Activated T-cell treated with anti-CD3 and anti-CD28 coated beads, Interleukin-2, amount 50 U/mL, for 48 hours (primary cell): ENCODE results near the gene SHISAL1.

Source experiments
- DNase-seq, 2 experiments: peaks; one replicate each; pipeline ENCODE4 v3.0.0-alpha.2; 2020

SHISAL1 gene

DNA sequence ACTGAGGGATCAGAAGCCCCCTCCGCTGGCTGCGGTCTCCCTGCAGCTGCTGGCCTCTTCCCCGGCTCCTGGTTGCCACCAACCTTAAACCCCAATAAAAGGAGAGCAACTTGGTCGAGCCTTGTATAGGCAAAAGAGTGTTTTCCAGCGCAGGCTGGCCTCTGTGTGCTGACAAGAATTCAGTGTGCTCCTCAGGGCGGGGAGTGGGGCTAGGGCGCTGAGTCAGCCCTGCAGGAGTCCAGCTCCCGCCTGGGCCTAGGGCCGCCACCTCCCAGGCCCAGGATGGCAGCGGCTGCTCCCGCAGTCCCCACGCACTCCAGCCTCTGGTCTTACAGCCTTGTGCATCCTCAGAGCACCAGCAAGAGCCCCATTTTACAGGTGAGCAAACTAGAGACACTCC lies at the start of gene SHISAL1:
SHISAL1 (minus strand) TSS at position 186 of the 400 bp plus-strand sequence. CDS start 12,006 bp downstream, outside the sequence.
- no peak for DNase-seq

DNA sequence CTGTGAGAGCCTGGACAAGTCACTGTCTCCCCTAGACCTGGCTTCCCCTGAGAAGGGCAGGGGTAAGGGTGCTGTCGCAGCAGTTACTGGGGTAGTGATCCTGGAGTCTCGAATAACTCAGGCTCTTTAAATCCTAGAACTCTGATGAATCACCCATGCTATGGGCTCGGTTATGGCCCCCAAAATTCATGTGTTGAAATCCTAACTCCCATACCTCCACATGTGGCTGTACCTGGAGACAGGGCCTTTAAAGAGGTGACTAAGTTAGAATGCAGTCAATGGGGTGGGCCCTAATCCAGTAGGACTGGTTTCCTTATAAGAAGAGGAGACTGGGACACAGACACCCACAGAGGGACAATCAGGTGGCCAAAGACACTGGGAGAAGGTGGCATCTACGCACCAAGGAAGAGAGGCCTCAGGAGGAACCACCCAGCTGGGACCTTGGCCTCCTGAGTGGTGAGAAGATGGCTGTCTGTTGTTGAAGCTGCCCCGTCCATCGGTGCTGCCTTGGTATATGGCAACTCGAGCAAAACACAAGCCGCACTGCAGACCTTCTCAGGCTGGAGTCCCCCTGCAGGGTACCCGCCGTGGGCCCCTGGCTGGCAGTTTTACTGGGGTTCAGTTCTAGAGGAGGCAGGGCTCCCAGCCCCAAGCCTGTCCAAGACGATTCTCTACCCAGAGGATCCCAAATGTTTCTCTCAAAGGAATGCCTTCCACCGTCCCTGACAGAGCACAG lies 48.8 kb upstream of the SHISAL1 start:
- no peak for DNase-seq

GRCh38 chr22:44360668-44361381 lies 48.1 kb upstream of the SHISAL1 start:
- no peak for DNase-seq

DNA sequence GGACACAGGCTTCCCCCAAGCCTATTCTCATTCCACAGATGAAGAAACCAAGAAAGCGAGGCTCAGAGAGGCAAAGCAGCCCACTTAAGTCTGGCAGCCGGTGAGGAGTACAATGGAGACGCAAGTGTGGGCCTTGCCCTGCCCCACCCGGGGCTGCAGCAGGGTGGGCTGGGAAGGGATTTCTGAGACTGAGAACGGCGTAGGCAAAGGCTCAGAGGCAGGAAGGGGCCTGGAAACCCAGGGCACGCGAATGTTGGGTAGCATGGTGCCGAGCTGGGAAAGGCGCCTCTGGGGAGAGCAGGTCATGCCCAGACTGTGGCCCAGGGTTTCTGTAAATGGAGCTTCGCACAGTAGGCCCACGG lies 47.5 kb upstream of the SHISAL1 start:
- no peak for DNase-seq

GRCh38 chr22:44359496-44360110 lies 46.9 kb upstream of the SHISAL1 start:
- DNase-seq = no peak

- DNase-seq = no peak
These were observed 46.1 kb upstream of the SHISAL1 start for GRCh38 chr22:44358709-44359440.

- no peak for DNase-seq
These were observed 45.3 kb upstream of the SHISAL1 start for GRCh38 chr22:44357966-44358465.

DNA sequence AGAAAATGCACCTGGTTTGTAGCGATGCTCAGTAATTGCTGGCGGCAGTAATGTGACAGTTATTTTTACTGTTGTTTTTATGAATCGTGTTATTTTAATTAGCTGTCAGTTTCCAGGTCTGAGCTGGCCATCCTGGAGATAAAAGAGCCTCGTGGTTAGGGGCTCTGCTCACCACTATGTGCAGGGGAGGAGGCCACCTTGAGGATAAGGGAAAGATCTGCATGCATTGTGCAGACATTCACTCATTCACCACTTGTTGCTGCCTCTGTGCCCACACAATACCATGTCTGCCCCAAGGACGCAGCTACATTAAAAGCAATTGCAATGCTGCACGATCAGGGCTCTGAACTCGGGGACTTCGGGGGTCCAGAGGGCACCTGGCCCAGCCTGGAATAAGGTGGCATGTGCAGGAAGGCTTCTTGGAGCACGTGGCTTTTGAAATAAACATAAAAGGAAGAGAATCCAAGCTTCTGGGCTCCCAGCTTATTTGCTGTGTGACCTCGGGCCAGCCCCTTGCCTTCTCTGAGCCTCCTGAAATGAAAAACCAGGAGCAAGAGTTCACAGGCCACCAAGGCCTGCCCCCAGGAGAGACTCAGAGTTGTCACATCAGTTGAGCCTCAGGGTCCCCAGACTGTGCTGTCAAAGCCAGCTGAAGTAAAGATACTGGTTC lies 44.7 kb upstream of the SHISAL1 start:
- no peak for DNase-seq

DNA sequence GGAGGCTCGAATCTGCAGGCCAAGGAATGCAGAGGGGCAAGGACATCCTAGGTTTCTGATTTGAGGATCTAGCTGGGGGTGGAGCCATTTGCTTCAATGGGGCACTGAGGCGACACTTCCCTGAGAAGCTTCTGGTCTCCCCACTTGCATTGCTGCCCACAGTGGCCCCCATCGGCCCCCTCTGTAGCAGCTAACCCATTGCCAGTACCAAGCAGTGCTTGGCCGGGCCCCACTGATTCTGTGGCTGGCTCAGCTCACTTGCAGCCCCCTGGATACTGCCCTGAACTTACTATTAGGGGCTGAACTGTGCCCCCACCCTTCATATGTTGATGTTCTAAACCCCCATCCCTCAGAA lies 42.9 kb upstream of the SHISAL1 start:
- no peak for DNase-seq

- DNase-seq = no peak
These were observed 41.5 kb upstream of the SHISAL1 start for GRCh38 chr22:44354288-44354687.

- DNase-seq = no peak
These were observed 40.3 kb upstream of the SHISAL1 start for GRCh38 chr22:44353041-44353440.

DNA sequence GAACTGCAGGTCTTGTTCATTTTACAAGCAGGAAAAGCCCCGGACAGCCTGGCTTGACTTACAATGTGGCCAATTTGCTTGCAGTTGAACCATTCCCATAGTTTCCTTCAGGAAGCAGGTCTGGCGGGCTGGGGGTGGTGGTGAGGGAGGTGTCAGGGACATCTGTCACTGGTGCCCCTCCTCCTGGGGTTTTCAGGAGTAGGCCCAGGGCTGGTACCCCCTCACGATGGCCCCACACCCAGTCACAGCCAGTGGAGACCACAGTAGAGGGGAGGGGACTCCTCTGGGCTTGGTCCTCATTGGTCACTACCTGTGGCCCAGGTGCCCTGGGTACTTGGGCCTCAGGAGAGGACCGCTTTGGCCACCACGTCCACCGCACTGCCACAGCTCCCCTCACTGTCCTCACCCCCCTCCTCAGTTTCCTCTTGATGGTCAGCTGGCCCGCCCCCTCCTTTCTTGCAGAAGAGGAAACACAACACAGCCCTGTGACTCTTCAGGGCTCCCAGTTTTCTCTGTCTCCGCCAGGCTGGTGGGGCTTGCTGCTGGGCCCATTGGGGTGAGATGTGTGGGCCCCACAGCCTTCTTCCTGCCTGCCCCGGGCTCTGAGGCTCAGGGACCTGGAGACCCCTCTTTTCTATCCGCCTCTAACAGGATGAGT lies 39.8 kb upstream of the SHISAL1 start:
- no peak for DNase-seq

DNA sequence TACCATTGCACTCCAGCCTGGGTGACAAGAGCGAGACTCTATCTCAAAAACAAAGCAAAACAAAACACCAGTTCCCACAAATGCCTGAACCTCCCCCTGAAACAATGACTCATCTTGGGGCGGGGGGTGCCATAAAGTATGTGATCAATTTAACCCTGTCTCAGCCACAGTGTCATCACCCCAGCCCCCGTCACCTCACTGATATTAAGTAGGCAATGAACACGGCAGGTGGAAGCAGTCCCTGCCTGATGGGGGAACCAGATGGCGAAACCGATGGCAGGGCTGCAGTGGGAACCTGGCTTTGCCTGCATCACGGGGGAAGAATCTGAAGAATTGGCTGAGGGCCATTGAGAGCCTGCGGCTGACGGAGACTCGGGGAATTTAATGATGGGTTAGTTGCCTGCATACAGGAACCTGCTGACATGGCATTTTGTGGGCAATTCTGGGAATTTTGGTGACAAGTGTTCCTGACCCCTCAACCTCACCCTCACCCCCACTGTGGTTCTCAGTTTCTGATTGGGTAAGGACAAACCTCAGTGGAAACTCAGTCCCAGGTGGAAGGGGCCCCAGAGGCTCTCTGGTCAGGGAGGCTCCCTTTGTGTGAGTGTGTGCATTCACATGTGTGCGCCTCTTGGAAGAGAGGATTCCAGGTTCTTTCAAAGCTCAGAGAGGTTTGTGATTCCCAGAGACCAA lies 39.1 kb upstream of the SHISAL1 start:
- peak; percentile 68 to 69 for DNase-seq

- no peak for DNase-seq
These were observed 38.3 kb upstream of the SHISAL1 start for GRCh38 chr22:44351037-44351436.

- DNase-seq = no peak
These were observed 36.8 kb upstream of the SHISAL1 start for GRCh38 chr22:44349594-44349993.

DNA sequence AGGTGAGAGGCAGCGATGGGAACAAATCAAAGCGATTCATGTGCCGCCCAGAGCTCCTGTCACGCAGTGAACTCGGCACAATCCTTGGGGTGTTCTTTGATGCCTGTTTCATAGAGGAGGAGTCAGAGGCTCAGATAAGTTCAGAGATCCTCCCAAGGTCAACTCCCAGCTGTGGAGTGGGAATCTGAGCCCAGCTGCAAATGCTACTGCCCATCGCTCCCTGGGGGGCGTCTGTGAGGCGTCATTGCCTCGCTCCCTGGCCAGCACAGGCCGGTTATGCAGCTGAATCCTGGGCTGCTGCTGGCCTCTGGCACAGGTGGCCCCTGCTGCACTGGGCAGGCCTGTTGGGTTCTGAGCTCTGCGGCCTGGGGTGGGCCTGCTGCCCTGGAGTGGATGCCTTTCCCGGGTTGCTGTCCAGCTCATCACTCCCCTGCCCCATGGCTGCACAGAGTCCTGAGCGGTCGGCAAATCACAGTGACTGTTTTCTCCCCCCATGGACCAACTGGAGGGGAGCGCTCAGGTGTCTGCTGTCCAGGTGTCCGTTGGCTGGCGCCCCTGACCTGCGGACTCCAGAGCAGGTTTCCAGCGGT lies 36.3 kb upstream of the SHISAL1 start:
- DNase-seq = no peak

DNA sequence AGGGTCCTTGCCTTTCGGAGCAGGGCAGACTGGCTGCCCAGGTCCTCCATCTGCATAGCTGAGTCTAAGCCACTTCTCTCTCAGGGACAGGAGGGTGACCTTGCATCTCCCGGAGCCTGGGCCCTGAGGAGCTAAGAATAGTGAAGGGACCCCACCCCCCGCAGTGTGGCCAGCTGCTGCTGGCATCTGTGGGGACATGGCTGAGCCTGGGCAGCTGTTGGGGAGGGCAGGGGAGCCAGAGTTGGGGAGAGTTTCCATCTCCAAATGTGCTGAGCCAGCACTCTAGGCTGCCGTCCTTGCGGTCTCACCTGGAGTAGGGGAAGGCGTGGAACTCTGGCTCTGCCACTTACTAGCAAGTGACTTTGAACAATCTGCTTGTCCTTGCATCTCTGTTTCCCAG lies 34.8 kb upstream of the SHISAL1 start:
- DNase-seq = no peak

DNA sequence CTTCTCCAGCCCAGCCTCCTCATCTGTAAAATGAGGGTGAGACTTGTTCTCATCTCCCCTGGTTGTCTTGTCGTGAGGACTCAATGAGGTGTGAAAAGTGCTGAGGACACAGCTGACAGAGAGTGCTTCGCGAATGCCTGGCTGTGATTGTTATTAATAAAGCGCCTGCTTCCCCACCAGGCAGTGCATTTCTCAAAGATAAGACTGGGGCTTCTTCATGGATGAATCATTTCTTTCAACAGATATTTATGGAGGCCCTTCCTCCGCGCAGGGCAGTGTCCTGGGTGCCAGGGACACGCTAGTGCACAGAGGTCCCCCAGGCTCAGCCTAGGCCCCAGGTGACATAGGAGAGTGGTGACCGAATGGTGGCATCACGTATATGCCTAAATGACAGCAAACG lies 34.3 kb upstream of the SHISAL1 start:
- DNase-seq = no peak

GRCh38 chr22:44345872-44346271 lies 33.1 kb upstream of the SHISAL1 start:
- no peak for DNase-seq

DNA sequence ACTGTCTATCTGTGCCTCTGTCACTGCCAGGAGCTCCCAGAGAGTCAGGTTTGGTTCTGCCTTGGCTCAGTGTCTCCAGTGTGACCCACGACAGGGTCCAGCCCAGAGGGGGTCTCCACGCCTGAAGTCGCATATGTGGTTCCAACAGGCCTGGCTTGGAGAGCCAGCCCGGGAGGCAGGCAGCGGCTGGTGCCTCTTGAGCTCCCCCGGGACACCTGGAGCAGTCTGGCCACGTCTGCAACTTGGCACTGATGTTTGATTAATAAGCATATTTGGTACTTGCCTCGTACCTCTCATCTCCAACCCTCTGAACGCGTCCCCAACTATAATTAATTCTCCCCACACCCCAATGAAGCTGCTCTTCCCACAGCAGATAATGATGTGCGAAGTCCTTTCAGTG lies 31.7 kb upstream of the SHISAL1 start:
- no peak for DNase-seq

GRCh38 chr22:44342347-44342956 lies 29.7 kb upstream of the SHISAL1 start:
- no peak for DNase-seq
